GM12878 (cell line): Measurements from ENCODE around the gene CDCA3. TPM values are rescaled to one million over a fixed set of nuclear protein-coding genes. Genes with fewer than 3 reads are reported as not detected.
A peak's percentile ranks its signal among the peaks of the same experiment; 100 is the strongest.

Experiments used
- ATAC-seq: fragments of 200-7000 bp; cut with Tn5 transposase; 3 replicates; pipeline ENCODE4 v1.9.1; 2020; ENCODE audit warnings: mild to moderate bottlenecking, moderate library complexity
- BruUV-seq: library from RNA; stranded (reverse); fragments of 400-500 nt; replicated peaks from 2 replicates; lab custom pipeline; 2021; lab: Mats Ljungman, UMichigan
- CTCF ChIA-PET: fragments of 300-600 bp; sonication (Branson Sonifier 250); formaldehyde crosslinking; extraction: SDS; loops from one replicate; lab custom pipeline; 2021; ENCODE audit warnings: inconsistent platforms; lab: Yijun Ruan, JAX
- POLR2A ChIA-PET: fragments of 350-600 bp; formaldehyde crosslinking; extraction: SDS; loops from one replicate; lab custom pipeline; 2021; ENCODE audit warnings: inconsistent platforms; lab: Charles Lee
- RAD21 ChIA-PET: fragments of 300-600 bp; sonication (Branson Sonifier 250); formaldehyde crosslinking; loops from one replicate; lab custom pipeline; 2023; ENCODE audit warnings: antibody characterized with exemption; ENCODE audit not compliant: unreplicated experiment; lab: Charles Lee
- SMC1A ChIA-PET: fragments of 300-600 bp; sonication (Branson Sonifier 250); formaldehyde crosslinking; loops from one replicate; lab custom pipeline; 2023; ENCODE audit not compliant: unreplicated experiment, uncharacterized antibody; lab: Charles Lee
- DNase-seq: peaks from one replicate; pipeline ENCODE4 v3.0.0-alpha.2; 2011; ENCODE audit warnings: low read depth, low spot score
- FAIRE-seq: peaks from 3 replicates; lab custom pipeline; 2011; peaks lifted over from hg19 to GRCh38; lab: Jason Lieb, UNC
- H2AFZ ChIP-seq: 2 replicates; pipeline ENCODE4 v1.6.0; 2011; ENCODE audit warnings: low read depth, low read length, control low read depth; ENCODE audit not compliant: control insufficient read depth
- H3K27ac ChIP-seq: 2 replicates; pipeline ENCODE4 v1.5.1; 2011; ENCODE audit warnings: control low read depth; ENCODE audit not compliant: control insufficient read depth, insufficient read depth
- H3K27me3 ChIP-seq, 2 experiments: replicated peaks in 1 of 2; 2 replicates each; pipeline versions ENCODE4 v1.6.0 to v1.6.1; 2011; ENCODE audit warnings: low read length in 1 of 2; ENCODE audit not compliant: control insufficient read depth in 2 of 2, insufficient read depth in 2 of 2
- H3K36me3 ChIP-seq, 2 experiments: 2 replicates each; pipeline ENCODE4 v1.5.1; 2011; ENCODE audit warnings: low read length in 1 of 2; ENCODE audit not compliant: control insufficient read depth in 2 of 2, insufficient read depth in 2 of 2
- H3K4me1 ChIP-seq: 2 replicates; pipeline ENCODE4 v1.6.1; 2011; ENCODE audit warnings: mild to moderate bottlenecking, low read length, moderate library complexity, mixed read lengths; ENCODE audit not compliant: control insufficient read depth, insufficient read depth
- H3K4me2 ChIP-seq: 2 replicates; pipeline ENCODE4 v1.6.0; 2011; ENCODE audit warnings: control low read depth; ENCODE audit not compliant: control insufficient read depth, insufficient read depth
- H3K4me3 ChIP-seq: fragments of 200-600 bp; sonication (generic); 2 replicates; pipeline ENCODE4 v1.5.1; 2016
- H3K79me2 ChIP-seq: 2 replicates; pipeline ENCODE4 v1.6.0; 2011; ENCODE audit warnings: low read length; ENCODE audit not compliant: control insufficient read depth, insufficient read depth
- H3K9ac ChIP-seq: 2 replicates; pipeline ENCODE4 v1.8.0; 2011; ENCODE audit warnings: low read length, control low read depth, mixed read lengths; ENCODE audit not compliant: control insufficient read depth, insufficient read depth
- H3K9me3 ChIP-seq: replicated peaks from 3 replicates; pipeline ENCODE4 v1.5.1; 2011; ENCODE audit warnings: mild to moderate bottlenecking, low read length; ENCODE audit not compliant: control insufficient read depth, insufficient read depth
- H4K20me1 ChIP-seq: 2 replicates; pipeline ENCODE4 v1.6.0; 2011; ENCODE audit not compliant: control insufficient read depth, insufficient read depth
- CBX3 ChIP-seq: fragments of 200-600 bp; sonication (generic); IDR thresholded peaks from 2 replicates; pipeline ENCODE4 v1.6.1; 2016; ENCODE audit warnings: low read depth, borderline replicate concordance
- GABPA ChIP-seq: IDR thresholded peaks from 2 replicates; pipeline ENCODE4 v1.6.1; 2014; ENCODE audit warnings: antibody characterized with exemption, low read depth, mild to moderate bottlenecking, inconsistent platforms
- GATAD2B ChIP-seq: fragments of 450-650 bp; conservative IDR thresholded peaks from 2 replicates; pipeline ENCODE4 v1.6.1; 2017; ENCODE audit warnings: low read depth, mild to moderate bottlenecking, moderate library complexity
- HDAC2 ChIP-seq: fragments of 200-600 bp; sonication (generic); IDR thresholded peaks from 2 replicates; pipeline ENCODE4 v1.6.1; 2017
- JUNB ChIP-seq: IDR thresholded peaks from 2 replicates; pipeline ENCODE4 v1.6.1; 2016; ENCODE audit warnings: antibody characterized with exemption, mild to moderate bottlenecking
- RAD21 ChIP-seq: IDR thresholded peaks from 2 replicates; pipeline ENCODE4 v1.6.1; 2011; ENCODE audit warnings: mild to moderate bottlenecking, low read depth, low read length, moderate library complexity; ENCODE audit not compliant: insufficient read depth
- SRF ChIP-seq, 2 experiments: IDR thresholded peaks; 2 replicates each; pipeline ENCODE4 v1.6.1; 2011; ENCODE audit warnings: low read depth in 2 of 2, low read length in 2 of 2, mild to moderate bottlenecking in 1 of 2, moderate library complexity in 1 of 2
- STAT1 ChIP-seq: fragments of 450-650 bp; conservative IDR thresholded peaks from 2 replicates; pipeline ENCODE4 v1.6.1; 2014; ENCODE audit warnings: antibody characterized with exemption, mild to moderate bottlenecking
- WGBS: methylation state at CpG from one replicate; pipeline ENCODE4 v1.1.6; 2016; ENCODE audit warnings: low lambda C conversion rate; ENCODE audit not compliant: insufficient replicate concordance, insufficient coverage; ENCODE audit errors: missing lambda C conversion rate; 5-methylcytosine and 5-hydroxymethylcytosine counted together
- in situ Hi-C: fragments of 300-500 bp; cut with MboI; formaldehyde crosslinking; loops from 9 replicates; pipeline ENCODE4 v1.14.3; 2018; ENCODE audit warnings: mixed read lengths
- intact Hi-C: fragments of 100-400 bp; cut with micrococcal nuclease; formaldehyde crosslinking; loops from one replicate; pipeline ENCODE4 v1.14.2; 2022; ENCODE audit not compliant: unreplicated experiment
- polyA plus RNA-seq, 11 experiments: library from polyadenylated mRNA; depleted of rRNA in 4 of 11; unstranded in 6 of 11; stranded (reverse) in 5 of 11; fragments of >200 nt; fragmentation: Nextera tagmentation in 4 of 11; fragmentation: Illumina TruSeq in 1 of 11; extraction: Ambion mirVana in 4 of 11; extraction: Trizol in 1 of 11; gene quantifications; 1 replicate in 1 of 11; 2 replicates in 10 of 11; pipeline versions ENCODE4 v1.2.1 to v1.2.3, GENCODE V29; 2011 to 2016; ENCODE audit warnings: inconsistent platforms in 2 of 11, missing spikeins in 2 of 11, low read depth in 1 of 11
- total RNA-seq, 4 experiments: library from RNA; depleted of rRNA in 3 of 4; stranded (reverse); fragments of >200 nt in 3 of 4; fragmentation: Illumina TruSeq in 1 of 4; extraction: Trizol in 1 of 4; gene quantifications; 2 replicates each; pipeline versions ENCODE4 v1.2.1 to v1.2.3, GENCODE V29; 2013 to 2021
- TF ChIP-seq, protein P1 (sequence below): IDR thresholded peaks from 2 replicates; pipeline ENCODE4 v1.6.1; 2012; ENCODE audit warnings: low read depth, low read length, improper control_type of control experiment
- TF ChIP-seq, protein P2 (sequence below): fragments of 450-650 bp; IDR thresholded peaks from 2 replicates; pipeline ENCODE4 v1.6.1; 2016; ENCODE audit warnings: mild to moderate bottlenecking
- TF ChIP-seq, protein P3 (sequence below), 3 experiments: IDR thresholded peaks in 2 of 3; conservative IDR thresholded peaks in 1 of 3; 2 replicates each; pipeline ENCODE4 v1.5.1; 2011; ENCODE audit warnings: low read depth in 3 of 3, low read length in 3 of 3, mild to moderate bottlenecking in 3 of 3, control low read depth in 2 of 3, moderate library complexity in 2 of 3, inconsistent platforms in 1 of 3, mixed read lengths in 1 of 3; ENCODE audit not compliant: control insufficient read depth in 2 of 3, insufficient read depth in 1 of 3; ENCODE audit errors: extremely low read depth in 1 of 3
- TF ChIP-seq, protein P4 (sequence below): fragments of 450-650 bp; IDR thresholded peaks from 2 replicates; pipeline ENCODE4 v1.6.1; 2017; ENCODE audit warnings: borderline replicate concordance

CDCA3 gene
- total and polyA plus RNA-seq, 10 of the 15 experiments (the other 5 are each of a cell fraction or from before 2014, with no cell fraction given): 34.5 to 148 (median 97.4) TPM

DNA sequence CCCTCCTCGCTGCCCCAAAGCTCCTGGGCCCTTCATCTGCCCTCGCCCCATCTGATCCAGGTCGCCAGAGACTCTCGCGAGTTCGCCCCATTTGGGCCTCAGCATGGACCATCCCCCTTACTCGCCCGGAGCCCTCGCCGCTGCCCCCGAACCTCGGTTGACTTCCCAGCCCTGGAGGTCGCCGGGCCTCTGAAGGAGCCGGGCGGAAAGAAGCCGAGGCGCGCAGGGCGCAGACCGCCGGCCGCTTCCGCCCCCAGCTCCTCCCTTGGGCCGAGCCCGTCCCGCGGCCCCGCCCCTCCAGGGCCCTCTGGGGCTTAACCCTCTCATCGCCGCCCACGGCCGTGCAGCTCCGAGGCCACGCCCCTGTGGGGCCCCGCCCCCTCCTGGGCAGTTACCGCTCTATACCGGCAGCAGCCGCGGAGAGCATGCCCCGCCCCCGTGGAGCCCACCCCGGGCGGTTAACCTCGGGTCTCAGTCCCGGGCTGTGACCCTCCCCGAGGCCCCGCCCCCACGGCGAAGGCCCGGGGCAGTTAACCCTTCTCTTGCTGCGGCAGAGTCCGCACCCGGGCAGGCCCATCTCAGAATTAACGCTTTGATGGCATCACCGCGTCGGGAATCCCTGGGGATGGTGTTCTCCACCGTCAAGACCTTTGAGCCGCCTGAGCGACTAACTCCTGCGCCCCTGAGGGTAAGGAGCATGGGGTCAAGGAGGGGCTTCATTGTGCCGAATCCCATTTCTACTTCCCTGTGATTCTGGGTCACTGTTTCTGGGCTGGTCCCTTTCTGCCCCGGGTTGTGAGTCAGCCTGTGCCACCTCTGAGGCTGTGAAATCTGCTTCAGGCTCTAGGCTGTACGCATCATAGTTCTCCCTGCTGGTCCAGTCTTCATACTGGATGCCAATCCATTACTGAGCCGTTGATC, 22.3 kb upstream of the CDCA3 start, which contains the start of gene SPSB2 (continued):
- TF ChIP-seq GABPA (no peak; the same call in 1 of the 2 replicates), JUNB (no peak), HDAC2 (no peak)
- TF ChIP-seq, protein P1, sequence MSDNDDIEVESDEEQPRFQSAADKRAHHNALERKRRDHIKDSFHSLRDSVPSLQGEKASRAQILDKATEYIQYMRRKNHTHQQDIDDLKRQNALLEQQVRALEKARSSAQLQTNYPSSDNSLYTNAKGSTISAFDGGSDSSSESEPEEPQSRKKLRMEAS: no peak
- TF ChIP-seq, protein P2, sequence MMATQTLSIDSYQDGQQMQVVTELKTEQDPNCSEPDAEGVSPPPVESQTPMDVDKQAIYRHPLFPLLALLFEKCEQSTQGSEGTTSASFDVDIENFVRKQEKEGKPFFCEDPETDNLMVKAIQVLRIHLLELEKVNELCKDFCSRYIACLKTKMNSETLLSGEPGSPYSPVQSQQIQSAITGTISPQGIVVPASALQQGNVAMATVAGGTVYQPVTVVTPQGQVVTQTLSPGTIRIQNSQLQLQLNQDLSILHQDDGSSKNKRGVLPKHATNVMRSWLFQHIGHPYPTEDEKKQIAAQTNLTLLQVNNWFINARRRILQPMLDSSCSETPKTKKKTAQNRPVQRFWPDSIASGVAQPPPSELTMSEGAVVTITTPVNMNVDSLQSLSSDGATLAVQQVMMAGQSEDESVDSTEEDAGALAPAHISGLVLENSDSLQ: no peak
- TF ChIP-seq, all 136 proteins: peak for 27

DNA sequence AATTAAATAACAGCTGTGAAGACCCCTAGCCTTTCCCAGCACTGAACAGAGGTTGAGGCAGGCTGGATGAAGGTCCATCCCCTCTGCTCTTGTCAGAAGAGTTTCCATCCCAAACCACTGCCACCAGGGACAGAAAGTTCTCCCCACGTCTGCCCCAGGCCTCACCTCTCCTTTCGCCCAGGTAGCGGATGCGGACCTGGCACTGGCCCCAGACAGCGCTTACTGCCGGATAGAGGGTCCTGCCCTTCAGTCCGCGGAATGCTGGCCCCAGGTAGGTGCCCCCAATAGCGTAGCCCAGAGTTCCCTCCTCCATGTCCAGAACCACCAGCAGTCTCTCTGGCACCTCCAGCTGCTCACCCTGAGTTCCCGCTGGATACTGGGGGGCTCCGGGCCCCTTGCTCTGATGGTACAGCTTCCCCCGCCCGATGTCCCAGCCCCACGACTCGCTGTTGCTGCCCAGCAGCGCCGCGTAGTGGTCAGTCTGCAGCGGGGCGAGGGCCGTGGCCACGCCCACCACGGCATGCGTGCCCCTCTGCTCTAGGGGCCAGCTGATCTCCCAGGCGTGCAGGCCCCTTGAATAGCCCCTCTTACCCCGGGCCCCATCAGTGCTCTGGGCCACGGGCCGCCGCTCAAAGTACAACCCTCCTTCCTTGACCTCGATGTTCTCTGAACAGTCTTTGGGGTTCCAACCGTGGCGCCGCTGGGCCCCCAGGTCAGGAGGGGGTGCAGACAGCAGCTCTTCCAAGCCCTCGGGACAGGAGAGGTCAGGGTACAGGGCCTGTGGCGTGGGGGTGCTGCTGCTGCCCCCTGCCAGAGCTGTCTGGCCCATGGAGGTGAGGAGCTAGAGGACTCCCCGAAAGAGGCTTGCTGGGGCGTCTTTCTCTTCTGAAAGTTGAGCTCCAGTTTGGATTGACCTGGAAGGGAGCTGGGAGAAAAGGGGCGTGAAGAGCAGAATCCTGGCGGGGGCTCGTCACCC, 21.3 kb upstream of the CDCA3 start:
- ChIA-PET CTCF (interaction anchor here (0.6 to 9.5 kb wide), 44 partner anchors 9 to 240 kb away, joined by 3 to 173 read pairs (median 5); partner anchors contain the start of genes C12orf57, C1R, C1RL and CDCA3), SMC1A (interaction anchor here (0.7 to 4.5 kb wide), 12 partner anchors 9 to 119 kb away, joined by 3 to 41 read pairs (median 4); partner anchors contain the start of genes C12orf57, CDCA3, MLF2 and RNU7-1), RAD21 (interaction anchor here (0.6 to 5.3 kb wide), 22 partner anchors 10 to 240 kb away, joined by 3 to 41 read pairs (median 4); partner anchors contain the start of genes C12orf57, CDCA3, LRRC23 and MLF2), POLR2A (interaction anchor here (0.6 to 5.0 kb wide), 23 partner anchors 9 to 183 kb away, joined by 3 to 52 read pairs (median 4); partner anchors contain the start of genes C12orf57, CDCA3, COPS7A and ENO2)
- in situ Hi-C loops (no loop called here), intact Hi-C loops (loop anchor here (1.0 kb wide), 1 partner anchor 19 kb away; no protein-coding TSS in a partner anchor)
- Histone ChIP-seq H3K27me3 (no peaks in the 10 kb centered on the region), H3K4me3 (peak overlapping the region; percentile 82), H3K79me2 (peaks cover 37% of the 10 kb centered on the region), H2AFZ (no peak overlapping the region), H3K9me3 (no peaks in the 10 kb centered on the region), H3K4me2 (peak overlapping the region; percentile 100), H3K27ac (peak overlapping the region; percentile 36), H3K4me1 (peaks cover 30% of the 10 kb centered on the region), H4K20me1 (peaks cover 16% of the 10 kb centered on the region), H3K9ac (peak overlapping the region; percentile 73), H3K36me3 (peaks cover 20 to 31% of the 10 kb centered on the region in 2 experiments)
- peak; percentile 71 for ATAC-seq
- 3% methylated on average over 36 of the region's 40 CpGs for whole genome bisulfite sequencing
- BruUV-seq: TSS peak; percentile 64
- DNase-seq: peak; percentile 26
- peak; percentile 49 for FAIRE-seq
- TF ChIP-seq, protein P3, sequence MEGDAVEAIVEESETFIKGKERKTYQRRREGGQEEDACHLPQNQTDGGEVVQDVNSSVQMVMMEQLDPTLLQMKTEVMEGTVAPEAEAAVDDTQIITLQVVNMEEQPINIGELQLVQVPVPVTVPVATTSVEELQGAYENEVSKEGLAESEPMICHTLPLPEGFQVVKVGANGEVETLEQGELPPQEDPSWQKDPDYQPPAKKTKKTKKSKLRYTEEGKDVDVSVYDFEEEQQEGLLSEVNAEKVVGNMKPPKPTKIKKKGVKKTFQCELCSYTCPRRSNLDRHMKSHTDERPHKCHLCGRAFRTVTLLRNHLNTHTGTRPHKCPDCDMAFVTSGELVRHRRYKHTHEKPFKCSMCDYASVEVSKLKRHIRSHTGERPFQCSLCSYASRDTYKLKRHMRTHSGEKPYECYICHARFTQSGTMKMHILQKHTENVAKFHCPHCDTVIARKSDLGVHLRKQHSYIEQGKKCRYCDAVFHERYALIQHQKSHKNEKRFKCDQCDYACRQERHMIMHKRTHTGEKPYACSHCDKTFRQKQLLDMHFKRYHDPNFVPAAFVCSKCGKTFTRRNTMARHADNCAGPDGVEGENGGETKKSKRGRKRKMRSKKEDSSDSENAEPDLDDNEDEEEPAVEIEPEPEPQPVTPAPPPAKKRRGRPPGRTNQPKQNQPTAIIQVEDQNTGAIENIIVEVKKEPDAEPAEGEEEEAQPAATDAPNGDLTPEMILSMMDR (IDR thresholded peaks at IDR 0.05 in 2 of 3, conservative IDR thresholded peaks at IDR 0.05 in 1 of 3; ENCODE audit: control insufficient read depth in 2 of 3, extremely low read depth in 1 of 3, insufficient read depth in 1 of 3, low read depth in 3 of 3, low read length in 3 of 3): peak; percentile 92 to 99 (median 95)
- TF ChIP-seq RAD21 (peak; percentile 51), GATAD2B (peak; percentile 72; the same call in 1 of the 2 replicates), CBX3 (no peak), STAT1 (peak; percentile 68; the same call in 1 of the 2 replicates), SRF (IDR thresholded peaks at IDR 0.05; ENCODE audit: low read depth in 2 of 2, low read length in 2 of 2) (0 out of 4 replicates have a peak, but pooled peaks of 1 of the 2 experiments have one; percentile 5)
- TF ChIP-seq, protein P4, sequence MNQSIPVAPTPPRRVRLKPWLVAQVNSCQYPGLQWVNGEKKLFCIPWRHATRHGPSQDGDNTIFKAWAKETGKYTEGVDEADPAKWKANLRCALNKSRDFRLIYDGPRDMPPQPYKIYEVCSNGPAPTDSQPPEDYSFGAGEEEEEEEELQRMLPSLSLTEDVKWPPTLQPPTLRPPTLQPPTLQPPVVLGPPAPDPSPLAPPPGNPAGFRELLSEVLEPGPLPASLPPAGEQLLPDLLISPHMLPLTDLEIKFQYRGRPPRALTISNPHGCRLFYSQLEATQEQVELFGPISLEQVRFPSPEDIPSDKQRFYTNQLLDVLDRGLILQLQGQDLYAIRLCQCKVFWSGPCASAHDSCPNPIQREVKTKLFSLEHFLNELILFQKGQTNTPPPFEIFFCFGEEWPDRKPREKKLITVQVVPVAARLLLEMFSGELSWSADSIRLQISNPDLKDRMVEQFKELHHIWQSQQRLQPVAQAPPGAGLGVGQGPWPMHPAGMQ: no peak
